Measurements from ENCODE around the gene GGNBP2.
"Not testable (repeated sequence)": the region's sequence is repeated elsewhere in the genome, so short reads cannot be mapped to it uniquely, and the experiment has no call there.

GGNBP2 gene

DNA sequence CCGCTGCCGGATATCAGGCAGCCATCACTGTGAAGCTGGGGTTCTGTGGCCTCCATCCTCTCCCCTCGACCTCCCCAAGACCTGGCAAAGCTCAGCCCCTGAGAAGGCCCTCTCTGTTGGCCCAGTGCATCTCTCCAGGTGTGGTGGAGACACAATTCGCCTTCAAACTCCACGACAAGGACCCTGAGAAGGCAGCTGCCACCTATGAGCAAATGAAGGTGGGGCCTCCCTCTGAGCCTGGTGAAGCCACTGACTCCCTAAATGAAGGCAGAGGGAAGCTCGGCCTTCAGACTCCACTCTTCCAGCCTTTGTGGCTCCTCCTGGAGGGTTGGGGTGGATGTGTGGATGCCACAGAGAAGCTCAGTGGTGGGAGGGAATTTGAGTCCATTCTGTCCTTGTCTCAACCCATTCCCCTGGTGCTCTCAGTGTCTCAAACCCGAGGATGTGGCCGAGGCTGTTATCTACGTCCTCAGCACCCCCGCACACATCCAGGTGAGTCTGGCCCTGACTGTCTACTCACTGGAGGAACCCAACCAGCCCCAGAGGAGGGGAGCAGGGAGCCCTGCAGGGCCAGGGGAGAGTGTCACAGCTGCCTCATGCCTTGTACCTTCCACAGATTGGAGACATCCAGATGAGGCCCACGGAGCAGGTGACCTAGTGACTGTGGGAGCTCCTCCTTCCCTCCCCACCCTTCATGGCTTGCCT, 55.0 kb downstream of the GGNBP2 start:
- DNase-seq (ENCODE audit: insufficient read length, low spot score) (no peak), FAIRE-seq (no peak)

DNA sequence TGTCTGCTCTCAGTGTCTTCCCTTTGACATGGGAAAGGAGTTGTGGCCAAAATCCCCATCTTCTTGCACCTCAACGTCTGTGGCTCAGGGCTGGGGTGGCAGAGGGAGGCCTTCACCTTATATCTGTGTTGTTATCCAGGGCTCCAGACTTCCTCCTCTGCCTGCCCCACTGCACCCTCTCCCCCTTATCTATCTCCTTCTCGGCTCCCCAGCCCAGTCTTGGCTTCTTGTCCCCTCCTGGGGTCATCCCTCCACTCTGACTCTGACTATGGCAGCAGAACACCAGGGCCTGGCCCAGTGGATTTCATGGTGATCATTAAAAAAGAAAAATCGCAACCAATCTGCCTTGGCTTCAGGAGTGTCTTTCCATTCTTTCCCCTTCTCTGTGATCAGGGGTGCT, 55.7 kb downstream of the GGNBP2 start:
- DNase-seq (ENCODE audit: insufficient read length, low spot score): no peak
- FAIRE-seq: no peak

DNA sequence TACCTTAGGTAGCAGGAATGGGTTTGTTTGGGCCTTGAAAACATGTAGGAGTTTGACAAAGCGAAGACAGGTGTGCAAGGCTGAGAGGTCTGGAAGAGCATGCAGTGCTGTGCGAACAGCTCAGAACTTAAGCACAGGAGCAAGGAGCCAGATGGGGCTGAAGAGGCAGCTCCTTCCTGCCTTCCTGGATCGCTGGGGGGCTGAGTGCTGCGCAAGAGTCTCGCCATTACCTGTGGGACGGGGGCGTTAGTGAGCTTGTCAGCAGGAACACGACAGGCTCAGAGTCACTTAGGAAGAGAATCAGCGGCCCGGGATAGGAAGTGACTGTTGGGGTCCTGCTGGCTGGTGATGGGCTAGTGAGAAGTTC, 56.2 kb downstream of the GGNBP2 start:
- DNase-seq (ENCODE audit: insufficient read length, low spot score) (no peak), FAIRE-seq (no peak)

DNA sequence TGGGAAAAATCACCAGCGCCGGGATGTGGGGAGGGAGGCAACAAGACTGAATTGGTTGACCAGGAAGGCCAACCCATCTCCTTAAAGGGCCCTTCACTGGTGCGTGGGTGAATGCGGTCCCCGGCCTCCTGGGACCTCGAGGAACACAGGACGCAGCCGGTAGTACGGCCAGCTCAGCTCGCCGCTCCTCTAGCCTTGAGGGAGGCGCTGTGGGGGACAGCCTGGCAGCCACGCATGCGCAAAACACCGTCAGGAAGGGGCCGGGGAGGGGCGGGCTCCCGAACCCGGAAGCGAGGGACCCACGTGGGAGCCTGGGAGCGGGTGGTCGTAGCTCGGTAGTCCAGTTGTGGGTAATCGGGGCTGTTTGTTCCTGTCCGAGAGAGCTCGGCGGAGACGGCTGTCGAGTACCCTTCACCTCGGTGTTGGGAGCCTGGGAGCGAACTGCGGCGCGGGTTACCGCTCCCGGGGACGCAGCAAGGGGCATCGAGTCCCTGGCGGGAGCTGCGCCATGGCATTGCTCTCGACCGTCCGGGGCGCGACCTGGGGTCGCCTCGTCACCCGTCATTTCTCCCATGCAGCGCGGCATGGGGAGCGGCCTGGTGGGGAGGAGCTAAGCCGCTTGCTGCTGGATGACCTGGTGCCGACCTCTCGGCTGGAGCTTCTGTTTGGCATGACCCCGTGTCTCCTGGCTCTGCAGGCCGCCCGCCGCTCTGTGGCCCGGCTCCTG, 56.7 kb downstream of the GGNBP2 start, which contains the start of gene MRM1:
MRM1 (plus strand) TSS at position 281 of the 727 bp plus-strand sequence; CDS start at position 509, 228 bp downstream.
- FAIRE-seq (no peak), DNase-seq (ENCODE audit: insufficient read length, low spot score) (peak; percentile 97)

DNA sequence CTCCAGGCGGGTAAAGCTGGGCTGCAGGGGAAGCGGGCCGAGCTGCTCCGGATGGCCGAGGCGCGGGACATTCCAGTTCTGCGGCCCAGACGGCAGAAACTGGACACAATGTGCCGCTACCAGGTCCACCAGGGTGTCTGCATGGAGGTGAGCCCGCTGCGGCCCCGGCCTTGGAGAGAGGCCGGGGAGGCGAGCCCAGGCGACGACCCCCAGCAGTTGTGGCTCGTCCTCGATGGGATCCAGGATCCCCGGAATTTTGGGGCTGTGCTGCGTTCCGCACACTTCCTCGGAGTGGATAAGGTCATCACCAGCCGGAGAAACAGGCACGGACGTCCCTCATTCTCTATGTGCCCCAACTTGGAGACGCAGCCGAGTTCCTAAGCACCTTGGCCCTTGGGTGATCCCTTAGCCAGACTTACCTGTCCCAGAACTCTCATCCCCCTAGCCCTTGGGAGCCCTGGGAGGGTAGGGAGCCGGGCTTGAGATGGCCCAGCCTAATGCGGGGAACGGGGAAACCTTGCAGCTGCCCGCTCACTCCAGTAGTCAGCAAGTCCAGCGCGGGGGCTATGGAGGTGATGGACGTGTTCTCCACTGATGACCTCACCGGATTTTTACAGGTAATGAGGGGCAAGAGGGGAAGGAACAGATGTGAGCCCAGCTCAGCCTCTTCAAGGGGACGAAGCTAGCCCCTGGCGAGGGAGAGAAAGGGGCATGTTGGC, 57.5 kb downstream of the GGNBP2 start:
- no peak for FAIRE-seq

DNA sequence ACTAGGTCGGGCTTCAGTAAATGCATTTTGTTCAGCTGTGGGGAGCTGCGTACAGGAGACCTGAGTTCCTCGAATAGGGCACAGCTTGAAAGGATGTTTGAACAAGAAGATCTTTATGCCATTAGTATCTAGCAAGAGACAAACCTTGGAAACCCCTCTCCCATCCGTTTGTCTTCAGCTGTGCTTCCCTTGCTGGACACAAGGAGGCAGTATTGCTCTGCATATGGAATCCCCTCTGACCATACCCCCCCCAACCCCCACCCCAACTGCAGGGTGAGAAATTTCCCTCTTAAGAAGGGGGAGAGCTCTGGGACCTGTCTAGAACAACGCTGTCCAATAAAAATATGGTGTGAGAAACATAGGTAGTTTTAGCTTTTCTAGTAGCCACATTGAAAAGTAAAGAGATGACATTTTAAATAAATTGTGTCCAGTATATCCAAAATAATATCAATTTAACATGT, 58.2 kb downstream of the GGNBP2 start:
- DNase-seq (ENCODE audit: insufficient read length, low spot score) (peak; percentile 84), FAIRE-seq (no peak)

More for the DNA sequence above, 57.5 kb downstream of the GGNBP2 start:
- no peak for DNase-seq (ENCODE audit: insufficient read length, low spot score)

DNA sequence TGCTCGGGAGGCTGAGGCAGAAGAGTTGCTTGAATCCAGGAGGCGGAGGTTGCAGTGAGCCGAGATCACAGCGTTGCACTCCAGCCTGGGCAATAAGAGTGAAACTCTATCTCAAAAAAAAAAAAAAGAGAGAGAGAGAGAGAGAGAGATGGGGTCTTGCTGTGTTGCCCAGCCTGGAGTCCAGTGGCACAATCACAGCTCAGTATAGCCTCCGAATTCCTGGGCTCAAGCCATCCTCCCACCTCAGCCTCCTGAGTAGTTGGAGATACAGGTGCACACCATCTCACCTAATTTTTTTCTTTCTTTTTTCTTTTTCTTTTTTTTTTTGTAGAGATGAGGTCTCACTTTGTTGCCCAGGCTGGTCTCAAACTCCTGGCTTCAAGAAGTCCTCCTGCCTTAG, 60.3 kb downstream of the GGNBP2 start:
- not testable (repeated sequence) for DNase-seq (ENCODE audit: insufficient read length, low spot score); FAIRE-seq

DNA sequence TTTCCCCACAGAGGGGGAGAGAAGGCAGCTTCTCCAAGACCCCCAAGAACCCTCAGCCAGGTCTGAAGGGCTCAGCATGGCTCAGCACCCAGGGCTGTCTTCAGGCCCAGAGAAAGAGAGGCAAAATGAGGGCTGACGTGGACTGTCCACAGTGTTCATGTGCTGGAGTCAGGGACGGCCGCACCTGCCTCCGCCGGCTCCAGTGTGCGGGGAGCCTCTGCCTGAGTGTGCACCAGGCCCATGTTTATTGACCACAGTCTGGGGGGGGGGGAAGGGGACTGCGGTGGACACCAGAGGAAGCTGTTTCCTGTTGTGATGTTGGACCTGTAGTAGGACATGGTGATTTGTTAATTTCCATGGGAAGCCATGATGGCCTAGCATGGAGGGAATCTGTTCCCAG, 63.6 kb downstream of the GGNBP2 start:
- no peak for FAIRE-seq
- no peak for DNase-seq (ENCODE audit: insufficient read length, low spot score)

DNA sequence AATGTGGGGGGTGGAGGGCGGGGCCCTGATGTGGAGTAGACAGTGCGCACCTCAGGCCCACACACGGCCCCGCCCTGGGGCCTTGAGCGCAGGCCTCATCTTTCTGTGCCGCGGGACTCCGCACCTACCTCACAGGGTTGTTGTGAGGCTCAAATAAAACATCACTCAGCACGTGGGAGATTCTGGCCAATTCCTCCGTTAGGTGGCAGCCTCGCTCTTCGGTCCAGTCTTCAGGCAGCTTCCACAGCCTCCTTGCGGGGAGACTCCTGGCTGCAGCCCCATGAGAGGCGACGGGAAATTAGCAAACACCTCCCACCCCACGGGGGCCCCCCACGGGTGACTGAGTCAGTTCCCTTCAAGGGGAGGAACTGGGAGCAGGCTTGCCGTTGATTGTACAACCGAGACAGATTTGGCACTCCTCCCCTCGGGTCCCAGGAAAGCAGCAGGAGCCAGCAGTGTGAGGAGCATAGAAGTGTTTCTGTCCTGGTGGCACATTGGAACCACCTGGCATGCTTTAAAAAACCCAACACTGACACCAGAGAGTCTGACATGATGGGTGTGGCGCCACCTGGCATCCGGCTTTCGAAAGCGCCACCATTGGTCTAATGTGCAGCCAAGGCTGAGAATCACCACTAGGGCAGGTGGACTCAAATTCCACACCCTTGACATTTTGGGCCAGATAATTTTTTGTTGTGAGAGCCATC, 64.2 kb downstream of the GGNBP2 start:
- no peak for FAIRE-seq
- no peak for DNase-seq (ENCODE audit: insufficient read length, low spot score)

DNA sequence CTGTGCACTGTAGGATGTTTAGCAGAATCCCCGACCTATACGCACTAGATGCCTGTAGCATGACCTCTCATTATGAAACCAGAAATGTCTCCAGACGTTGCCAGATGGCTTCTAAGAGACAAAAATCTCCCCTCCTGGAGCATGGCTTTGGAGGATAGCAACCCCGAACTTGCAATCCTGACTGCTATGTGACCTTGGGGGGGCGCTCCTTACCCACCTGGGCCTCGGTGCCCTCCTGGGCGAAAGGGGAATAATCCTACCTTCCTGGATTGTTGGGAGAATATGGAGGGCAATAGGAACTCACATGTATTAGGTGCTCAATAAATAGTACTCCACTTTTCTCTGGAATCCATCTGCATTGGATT, 64.8 kb downstream of the GGNBP2 start:
- FAIRE-seq (no peak), DNase-seq (ENCODE audit: insufficient read length, low spot score) (no peak)

DNA sequence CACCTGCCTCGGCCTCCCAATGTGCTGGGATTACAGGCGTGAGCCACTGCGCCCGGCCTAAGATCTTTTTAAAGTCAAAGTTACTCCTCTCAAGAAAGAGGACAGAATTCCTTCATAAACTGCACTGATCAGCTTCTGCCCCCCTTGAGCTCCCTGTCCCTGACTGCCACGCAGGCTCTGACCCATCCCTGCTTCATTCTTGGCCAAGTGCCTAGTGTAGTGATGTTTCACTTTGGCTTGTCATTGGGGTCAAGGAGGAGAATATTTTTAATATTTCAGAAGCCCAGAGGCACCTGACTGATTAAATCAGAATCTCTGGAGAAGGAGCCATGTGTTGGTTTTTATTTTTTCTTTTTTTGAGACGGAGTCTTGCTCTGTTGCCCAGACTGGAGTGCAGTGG, 65.8 kb downstream of the GGNBP2 start:
- DNase-seq (ENCODE audit: insufficient read length, low spot score) (no peak), FAIRE-seq (no peak)

DNA sequence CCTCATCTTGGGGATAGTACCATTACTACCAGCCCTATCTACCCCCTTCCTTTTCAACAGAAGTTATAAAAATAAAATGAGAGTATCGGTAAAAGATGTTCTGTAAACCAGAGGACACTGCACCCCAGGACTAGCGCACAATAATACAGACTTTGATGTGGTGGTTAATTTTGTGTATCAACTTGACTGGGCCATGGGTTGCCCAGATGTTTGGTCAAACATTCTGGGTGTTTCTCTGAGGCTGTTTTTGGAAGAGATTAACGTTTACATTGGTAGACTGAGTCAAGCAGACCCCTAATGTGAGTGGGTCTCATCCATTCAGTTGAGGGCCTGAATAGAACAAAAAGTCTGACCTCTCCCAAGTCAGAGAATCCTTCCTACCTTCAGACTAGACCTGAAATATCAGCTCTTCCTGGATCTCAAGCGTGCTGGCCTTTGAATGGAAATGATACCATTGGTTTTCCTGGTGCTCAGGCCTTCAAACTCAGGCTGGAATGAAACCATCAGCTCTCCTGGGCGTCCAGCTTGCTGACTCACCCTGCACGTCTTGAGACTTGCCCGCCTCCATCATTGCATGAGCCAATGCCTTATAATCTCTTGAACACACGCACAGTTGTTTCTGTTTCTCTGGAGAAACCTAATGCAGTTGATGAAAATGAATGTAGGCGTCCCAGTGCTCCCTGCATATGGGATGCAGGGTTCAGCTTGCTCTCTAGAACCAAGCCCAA, 66.8 kb downstream of the GGNBP2 start:
- no peak for FAIRE-seq
- no peak for DNase-seq (ENCODE audit: insufficient read length, low spot score)

DNA sequence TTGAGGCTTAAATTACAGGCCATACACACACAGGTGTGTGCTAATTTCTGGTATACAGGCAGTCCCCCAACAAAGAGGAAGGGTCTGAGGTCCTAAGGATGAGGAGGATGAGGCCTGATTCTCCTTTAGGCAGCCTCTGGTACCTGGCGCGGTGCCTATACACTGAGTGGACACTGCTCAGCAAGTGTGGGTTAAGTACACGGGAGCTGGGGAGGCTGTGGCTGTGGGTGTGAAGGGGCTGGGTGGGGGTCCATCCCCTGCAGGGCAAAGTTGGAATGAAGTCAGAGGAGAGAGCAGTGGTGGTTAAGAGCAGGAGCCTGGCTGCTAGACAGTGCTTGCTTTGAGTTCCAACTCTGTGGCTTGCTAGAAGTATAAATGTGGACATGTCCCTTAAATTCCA, 67.6 kb downstream of the GGNBP2 start:
- FAIRE-seq: no peak
- DNase-seq (ENCODE audit: insufficient read length, low spot score): no peak

DNA sequence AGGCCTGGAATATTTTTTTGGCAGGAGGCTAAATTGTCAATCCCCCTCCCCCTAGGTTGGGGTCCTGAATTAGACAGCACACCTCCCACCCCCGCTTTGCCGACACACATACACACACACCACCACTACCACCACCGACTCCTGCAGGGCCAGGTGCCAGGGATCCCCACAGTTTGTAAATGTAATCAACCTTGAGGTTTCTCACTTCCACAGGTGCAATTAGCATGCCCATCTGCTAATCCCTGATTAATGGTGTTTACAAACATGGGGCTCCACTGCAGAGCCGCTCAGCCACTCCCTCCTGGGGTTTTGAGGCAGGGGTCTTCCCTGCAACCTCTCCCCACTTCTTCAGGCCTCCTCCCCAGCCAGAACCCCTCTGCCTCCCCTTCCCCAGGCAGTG, 68.4 kb downstream of the GGNBP2 start:
- FAIRE-seq: no peak
- DNase-seq (ENCODE audit: insufficient read length, low spot score): no peak

DNA sequence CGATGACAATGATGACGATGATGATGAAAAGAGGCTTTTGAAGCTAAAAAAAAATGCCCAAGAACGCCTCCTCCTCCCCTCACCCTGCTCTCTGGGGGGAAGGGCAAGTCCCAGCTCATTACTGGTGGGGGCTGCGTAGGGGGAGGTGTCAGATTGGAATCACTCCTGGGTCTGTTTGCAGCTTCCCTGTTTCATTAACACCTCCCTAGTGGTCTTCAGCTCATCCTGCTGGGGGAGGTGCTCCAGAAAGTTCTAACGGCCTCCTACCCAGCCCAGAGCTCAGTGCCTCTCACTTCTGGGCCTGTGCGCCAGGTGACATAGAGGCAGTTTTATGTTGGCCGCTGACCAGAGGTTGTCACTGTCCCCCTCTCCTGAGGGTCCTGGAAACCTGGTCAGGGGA, 69.4 kb downstream of the GGNBP2 start:
- DNase-seq (ENCODE audit: insufficient read length, low spot score) (no peak), FAIRE-seq (no peak)

DNA sequence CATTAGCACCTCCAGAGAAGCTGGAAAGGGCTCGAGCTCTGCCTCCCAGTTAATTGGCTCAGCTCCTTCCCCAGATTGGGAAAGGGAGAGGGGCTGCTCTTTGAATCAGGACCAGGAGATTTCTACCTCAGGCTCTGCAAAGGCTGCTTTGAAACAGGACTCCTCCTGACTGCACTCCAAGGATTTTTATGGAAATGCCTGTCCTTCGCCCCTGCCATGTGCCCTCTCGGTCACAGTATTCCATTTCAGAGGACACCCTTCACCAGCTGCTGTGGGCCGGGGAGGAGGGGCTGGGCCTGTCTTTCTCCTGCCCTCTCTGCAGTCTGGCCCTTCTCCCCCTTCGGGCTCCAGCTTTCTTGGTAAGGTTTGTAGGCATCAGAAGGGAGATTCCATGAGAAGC, 70.2 kb downstream of the GGNBP2 start:
- no peak for DNase-seq (ENCODE audit: insufficient read length, low spot score)
- FAIRE-seq: no peak

DNA sequence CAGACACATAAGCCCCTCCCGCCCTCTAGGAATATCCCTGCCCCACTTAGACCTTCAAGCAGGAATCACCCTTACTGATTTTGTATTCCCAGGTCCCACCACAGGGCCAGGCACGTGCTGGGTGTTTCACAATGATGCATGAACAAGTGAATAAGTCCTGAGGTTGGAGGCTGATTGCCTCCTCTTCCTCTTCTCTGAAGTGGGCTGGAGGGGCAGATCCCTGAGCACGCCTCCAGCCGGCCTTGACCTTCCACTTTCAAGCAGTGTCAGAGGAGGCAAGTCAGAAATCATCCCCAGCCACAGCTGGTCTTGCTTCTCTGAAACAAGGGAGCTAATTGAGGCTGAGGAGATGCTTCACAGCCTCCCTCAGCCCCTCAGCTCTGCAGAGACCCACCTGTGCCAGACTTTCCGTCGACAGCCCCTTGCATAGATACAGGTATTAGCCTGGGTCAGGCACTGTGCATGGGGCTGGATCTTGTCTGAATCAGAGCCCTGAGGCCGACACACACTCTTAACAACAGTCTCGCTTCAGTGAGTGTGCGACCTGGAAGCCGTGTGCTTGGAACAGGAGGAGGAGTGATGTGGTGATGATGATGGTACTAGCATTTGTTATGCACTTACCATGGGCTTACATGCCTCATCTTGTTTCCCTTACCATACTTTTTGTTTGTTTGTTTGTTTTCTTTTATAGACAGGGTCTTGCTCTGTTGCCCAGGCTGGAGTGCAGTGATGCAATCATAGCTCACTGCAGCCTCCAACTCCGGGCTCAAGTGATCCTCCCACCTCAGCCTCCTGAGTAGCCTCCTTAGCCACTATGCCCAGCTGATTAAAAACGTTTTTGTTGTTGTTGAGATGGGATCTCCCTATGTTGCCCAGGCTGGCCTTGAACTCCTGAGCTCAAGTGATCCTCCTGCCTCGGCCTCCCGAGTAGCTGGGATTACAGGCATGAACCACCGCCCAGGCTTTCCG, 71.6 kb downstream of the GGNBP2 start:
- no peak for DNase-seq (ENCODE audit: insufficient read length, low spot score)
- no peak for FAIRE-seq

DNA sequence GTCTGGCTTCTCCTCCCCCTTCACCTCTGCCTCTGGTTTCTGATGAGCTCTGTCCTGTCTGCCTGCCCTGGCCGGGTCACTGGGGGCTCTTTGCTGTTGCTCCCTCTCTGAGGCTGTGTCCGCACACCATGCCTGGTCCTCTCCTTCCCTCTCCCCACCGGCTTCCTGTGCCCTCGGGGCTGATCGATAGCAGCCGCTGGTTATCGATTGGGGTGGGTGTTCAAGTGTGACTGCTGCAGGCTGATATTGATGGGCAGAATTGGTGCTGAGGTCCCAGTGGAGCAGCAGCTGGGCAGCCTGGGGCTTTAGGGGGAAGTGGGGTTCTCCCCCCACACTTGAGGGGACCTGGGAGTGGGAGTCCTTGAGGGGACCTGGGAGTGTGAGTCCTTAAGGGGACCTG, 73.1 kb downstream of the GGNBP2 start:
- FAIRE-seq: no peak

DNA sequence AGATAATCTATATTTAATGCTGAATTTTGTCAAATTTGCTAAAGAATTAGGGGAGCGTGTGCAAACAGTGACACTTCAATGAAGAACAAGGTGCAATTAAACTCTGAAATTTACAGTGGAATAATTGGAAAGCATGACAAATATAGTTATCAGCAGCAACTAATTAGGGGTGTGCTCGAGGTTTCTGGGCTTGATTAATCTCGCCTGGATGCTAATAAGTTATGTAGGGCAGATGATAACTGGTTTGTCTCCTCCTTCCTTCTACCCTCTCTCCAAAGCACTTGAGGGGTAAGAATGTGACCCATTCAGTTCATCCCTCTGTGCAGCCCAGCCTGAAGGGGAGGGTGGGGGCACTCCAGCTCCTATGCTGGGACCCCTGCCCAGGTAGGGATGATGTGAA, 78.6 kb downstream of the GGNBP2 start:
- no peak for DNase-seq (ENCODE audit: insufficient read length, low spot score)
- FAIRE-seq: no peak

More for the DNA sequence above, 73.1 kb downstream of the GGNBP2 start:
- no peak for DNase-seq (ENCODE audit: insufficient read length, low spot score)

Measured in HTR-8/SVneo (cell line).